ENCODE measurements around the gene TNRC18.

TNRC18 gene

GRCh38 chr7:5429253-5429856 lies 5.7 kb upstream of the TNRC18 start:
- no peak for DNase-seq (ENCODE audit: low read depth in 2 of 2)

- DNase-seq (ENCODE audit: low read depth in 2 of 2): no peak
Observed at GRCh38 chr7:5428478-5429252, 5.0 kb upstream of the TNRC18 start.

GRCh38 chr7:5426226-5426475 lies 2.5 kb upstream of the TNRC18 start:
- no peak for DNase-seq (ENCODE audit: low read depth in 2 of 2)

- DNase-seq (ENCODE audit: low read depth in 2 of 2): no peak
Observed at GRCh38 chr7:5425507-5426225, 2.0 kb upstream of the TNRC18 start.

- DNase-seq (ENCODE audit: low read depth in 2 of 2): no peak
Observed at GRCh38 chr7:5424749-5425506, 1.3 kb upstream of the TNRC18 start.

- DNase-seq (ENCODE audit: low read depth in 2 of 2): no peak
Observed at GRCh38 chr7:5423976-5424748, 528 bp upstream of the TNRC18 start.

GRCh38 chr7:5422396-5423305 lies 983 bp downstream of the TNRC18 start:
- DNase-seq (ENCODE audit: low read depth in 2 of 2): no peak

- DNase-seq (ENCODE audit: low read depth in 2 of 2): no peak
Observed at GRCh38 chr7:5421714-5422395, 1.8 kb downstream of the TNRC18 start.

- DNase-seq (ENCODE audit: low read depth in 2 of 2): no peak
Observed at GRCh38 chr7:5420881-5421713, 2.5 kb downstream of the TNRC18 start.

- no peak for DNase-seq (ENCODE audit: low read depth in 2 of 2)
Observed at GRCh38 chr7:5420067-5420880, 3.4 kb downstream of the TNRC18 start.

GRCh38 chr7:5419539-5420066 lies 4.0 kb downstream of the TNRC18 start:
- DNase-seq (ENCODE audit: low read depth in 2 of 2): no peak

GRCh38 chr7:5418285-5418582 lies 5.4 kb downstream of the TNRC18 start:
- DNase-seq (ENCODE audit: low read depth in 2 of 2): no peak

- DNase-seq (ENCODE audit: low read depth in 2 of 2): no peak
Observed at GRCh38 chr7:5417106-5418071, 6.2 kb downstream of the TNRC18 start.

GRCh38 chr7:5414916-5415315 lies 8.7 kb downstream of the TNRC18 start:
- no peak for DNase-seq (ENCODE audit: low read depth in 2 of 2)

- DNase-seq (ENCODE audit: low read depth in 2 of 2): no peak
Observed at GRCh38 chr7:5413449-5413786, 10.2 kb downstream of the TNRC18 start.

GRCh38 chr7:5408777-5409176 lies 14.9 kb downstream of the TNRC18 start:
- no peak for DNase-seq (ENCODE audit: low read depth in 2 of 2)
